HG02588 (cell line): ENCODE measurements around the gene SAE1.

Experiments
- ATAC-seq: cut with Tn5 transposase; IDR thresholded peaks from one replicate; pipeline ENCODE4 v1.9.1; 2021; ENCODE audit warnings: mild to moderate bottlenecking, moderate library complexity; ENCODE audit not compliant: unreplicated experiment

SAE1 gene

GRCh38 chr19:47105874-47106273 is 24.8 kb upstream of the SAE1 start:
- no peak for ATAC-seq

GRCh38 chr19:47106821-47107201 is 23.8 kb upstream of the SAE1 start:
- no peak for ATAC-seq

DNA sequence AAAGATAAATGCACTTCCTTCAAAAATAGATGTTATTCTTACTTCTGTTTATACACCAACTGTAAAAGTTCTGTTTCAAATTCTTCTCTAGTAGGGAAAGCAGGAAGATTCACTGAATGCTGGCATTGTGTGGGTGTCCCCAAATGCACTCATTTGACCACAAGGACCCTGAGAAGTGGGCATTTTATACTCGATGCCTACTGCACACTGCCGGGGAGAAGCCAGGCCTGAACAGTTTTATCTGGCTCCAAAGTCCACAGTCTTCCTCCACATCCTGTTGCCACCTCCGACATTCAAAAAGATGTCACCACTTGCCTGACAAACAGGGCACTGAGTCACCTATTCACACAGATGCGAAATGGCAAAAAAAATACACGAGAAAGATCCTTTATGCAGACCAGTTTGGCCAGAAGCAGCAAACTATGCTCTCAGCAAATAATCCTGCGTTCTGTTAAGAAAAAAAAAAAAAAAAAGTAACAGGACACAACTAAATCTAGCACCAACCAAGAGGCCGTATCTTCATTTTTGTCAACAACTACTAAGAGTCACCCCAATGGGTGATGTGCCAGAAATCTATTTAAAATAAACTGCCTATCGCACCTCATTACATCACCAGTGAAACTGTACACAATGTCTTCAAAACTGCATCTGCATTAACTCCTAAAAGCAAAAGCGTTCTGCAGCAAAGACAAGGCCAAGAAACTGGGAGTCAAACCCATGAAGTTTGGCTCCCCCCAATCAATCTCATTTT is 23.3 kb upstream of the SAE1 start:
- no peak for ATAC-seq

- ATAC-seq = no peak
These were observed 22.5 kb upstream of the SAE1 start for GRCh38 chr19:47107953-47108746.

DNA sequence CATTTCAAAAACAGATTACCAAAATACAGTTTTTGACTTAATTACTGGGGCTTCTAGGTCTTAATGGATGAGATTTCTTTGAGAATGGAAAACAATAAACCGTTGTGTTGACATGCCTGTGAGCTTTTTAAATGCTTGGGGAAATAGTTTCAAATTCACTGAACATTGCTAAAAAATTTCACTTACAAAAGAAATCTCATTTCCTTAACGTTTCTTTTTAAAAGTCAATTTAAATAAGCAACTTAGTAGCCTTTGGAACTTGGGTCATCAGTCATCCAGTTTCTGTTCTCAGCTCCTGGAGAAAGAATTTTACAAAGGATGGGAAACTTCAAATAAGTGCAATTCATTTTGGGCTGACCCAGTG is 21.5 kb upstream of the SAE1 start:
- ATAC-seq = no peak

DNA sequence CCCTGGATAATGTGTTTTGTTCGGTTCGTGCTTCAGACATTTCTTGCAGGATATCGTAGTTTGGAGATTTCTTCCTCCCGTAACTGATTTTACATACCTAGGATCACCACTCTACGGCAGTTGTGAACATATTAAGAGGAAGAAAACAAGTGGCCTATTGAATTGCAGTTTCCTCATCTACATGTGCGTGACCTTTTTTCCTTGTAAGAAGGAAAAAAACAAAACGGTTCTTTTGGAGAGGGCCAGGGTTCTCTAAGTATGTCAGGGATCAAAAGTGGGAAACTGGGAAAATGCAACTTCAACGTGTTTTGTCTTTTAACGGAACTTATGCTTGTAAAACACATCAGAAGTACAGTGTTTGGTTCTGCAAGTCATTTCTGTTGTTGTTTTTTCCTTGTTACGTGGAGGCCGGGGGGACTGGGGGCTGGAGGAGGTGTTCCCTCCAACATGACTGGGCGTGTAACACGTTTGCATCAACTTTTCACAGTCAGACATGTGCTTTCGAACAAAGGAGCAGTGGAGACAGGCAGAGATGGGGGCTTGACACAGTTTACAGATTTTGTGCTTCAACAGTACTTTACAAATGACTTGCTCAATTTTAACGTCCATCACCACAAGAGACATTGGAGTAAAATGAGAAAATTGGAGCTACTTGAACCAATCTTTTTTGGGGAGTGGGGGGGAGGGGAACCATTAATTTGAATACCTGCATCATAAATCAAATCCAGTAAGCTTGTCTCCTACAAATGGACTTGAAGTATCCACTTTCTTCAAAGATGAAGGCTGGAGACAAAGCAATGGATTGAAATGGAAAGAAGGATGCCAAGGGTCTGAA is 20.9 kb upstream of the SAE1 start:
- ATAC-seq = no peak

DNA sequence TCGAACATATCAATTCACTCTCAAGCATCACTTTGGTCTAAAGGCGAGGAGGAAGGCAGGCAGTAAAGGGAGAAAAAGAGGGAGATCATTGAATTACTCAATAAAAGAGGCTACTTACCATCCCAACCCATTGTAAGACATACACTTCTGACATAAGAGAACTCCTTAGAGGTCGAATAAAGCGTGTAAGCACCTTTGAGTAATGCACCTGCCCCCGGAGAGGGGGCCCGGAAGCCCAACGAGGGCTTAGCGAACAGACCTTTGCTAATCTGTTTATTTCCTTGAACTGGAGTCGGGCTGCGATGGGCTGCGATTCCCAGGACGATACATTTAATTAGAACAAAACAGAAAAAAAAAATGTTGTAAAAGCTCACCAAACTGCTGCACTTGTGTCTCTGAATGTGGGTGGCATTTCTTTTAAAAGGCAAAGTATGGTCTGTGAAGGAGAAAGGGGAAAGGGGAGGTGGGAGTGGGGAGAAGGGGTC is 20.1 kb upstream of the SAE1 start:
- ATAC-seq = no peak

DNA sequence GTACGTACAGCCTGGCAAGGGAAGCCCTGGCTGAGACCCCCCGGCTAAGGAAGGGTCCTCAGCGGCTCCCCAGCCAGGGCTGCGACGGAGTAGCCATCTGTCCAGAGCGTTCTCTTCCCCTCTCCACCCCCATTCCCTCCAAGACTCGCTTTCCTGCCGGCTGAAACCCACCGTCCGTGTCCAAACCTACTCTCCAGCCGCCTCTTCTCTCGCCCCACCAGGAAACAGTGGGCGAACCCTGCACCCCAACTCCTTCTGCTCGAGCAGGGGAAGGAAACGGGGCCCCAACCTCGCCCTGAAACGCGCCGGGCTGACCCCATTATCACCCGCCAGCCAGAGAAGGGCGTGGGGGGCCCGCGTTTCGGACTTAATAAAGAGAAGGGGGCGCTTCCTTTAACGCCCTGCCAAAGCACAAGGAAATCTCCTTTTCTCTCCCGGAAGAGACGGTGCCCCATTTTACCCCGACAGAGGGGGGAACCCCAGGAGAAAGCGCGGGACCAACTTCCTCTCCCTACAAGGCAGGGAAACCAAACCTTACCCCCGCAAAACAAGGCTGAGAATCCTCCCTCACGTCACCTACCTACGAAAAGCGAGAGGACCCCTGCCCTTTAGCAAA is 19.5 kb upstream of the SAE1 start:
- no peak for ATAC-seq

DNA sequence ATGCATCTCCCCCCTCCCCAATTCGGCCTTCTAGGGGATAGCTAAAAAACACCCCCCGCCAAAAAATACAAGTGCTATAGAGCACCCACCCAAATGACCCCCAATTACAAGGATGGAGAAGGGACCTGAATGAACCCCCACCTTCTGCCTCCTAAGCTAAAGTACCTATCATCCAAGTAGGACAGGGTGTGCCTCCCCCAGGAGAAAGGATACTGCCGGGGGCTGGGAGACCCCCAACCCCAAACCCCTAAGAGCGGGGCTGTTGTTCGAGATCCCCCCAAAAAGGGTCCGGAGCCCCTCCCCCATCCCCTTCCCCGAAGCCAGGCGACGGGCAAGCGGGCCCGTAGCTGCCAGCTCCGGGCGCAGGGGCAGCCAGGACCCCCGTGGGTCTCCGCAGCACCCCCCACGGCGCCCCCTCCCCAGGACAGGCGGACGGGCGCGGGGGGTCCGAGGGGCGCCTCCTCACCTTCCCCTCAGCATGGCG is 18.9 kb upstream of the SAE1 start:
- no peak for ATAC-seq

DNA sequence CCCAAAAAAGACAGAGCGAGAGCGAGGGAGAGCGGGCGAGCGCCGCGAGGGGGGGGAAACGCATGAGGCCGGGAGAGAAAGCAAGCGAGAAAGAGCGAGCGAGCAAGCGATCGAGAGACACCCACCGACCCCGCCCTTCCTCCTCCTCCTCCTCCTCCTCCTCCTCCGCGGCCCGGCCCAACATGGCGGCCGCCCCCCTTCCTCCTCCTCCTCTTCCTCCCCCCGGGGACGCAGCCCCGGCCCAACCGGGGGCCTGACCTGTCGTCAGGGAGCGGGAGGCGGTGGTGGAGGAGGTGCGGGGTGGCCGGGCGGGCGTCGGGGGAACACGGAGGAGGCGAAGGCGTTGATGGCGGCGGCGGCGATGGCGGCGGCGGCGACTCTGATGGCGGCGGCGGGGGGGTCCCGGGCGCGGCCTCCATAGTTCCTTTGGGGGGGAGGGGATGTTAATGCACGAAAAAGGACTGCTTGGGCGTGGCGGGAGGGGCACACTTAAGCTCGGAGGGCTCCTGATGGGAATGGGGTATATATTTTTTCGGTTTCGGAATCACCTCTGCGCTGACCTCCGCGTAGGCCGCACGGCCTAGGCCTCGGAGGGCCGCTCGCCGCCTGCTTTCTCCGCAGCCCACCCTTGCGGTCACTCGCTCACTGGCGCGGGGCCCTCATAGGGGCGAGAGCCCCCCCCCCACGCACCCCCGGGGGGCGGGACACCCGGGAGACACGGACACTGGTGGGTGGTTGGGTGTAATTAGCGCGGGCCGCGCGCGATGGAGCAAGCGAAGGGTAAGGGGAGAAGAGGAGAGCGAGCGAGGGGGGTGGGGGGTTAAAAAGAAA is 18.3 kb upstream of the SAE1 start:
- peak; percentile 17 for ATAC-seq

DNA sequence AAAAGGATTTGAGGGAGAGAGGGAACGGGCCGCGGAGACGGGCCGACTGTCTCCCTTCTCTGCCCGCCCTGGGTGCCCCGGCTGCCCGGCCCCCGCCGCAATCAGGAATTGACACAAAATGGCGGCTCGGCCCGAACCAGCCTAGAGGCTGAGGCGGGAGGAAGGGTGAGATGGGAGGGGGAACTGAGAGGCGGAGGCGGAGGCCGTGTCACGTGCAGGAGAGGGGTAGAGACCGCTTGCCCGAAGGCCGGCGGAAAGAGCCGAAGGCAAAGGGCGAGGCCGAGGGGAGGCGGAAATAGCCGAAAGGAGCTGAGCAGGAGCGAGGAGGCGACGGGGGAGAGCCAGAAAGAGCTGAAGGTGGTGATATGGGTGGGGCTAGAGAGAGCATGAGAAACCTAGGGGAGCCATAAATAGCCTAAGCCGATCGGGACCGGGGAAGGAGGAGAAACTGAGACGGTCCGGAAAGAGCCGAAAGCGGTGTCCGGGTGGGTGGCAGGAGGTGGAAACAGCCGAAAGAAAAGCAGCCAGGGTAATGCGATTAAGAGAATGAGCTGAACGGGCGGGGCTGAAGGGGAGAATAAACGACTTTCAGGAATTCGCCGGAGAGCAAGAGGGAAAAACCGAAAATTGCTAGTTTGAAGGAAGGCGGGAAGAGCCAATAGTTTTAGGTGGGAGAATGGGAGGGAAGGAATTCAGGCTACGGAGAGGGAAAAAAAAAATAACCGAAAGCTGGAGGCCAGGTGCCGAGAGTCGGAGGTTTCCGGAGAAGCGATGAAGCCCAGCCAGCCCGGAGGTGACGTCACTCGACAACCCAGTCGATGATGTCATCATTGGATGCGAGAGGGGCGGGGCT is 17.4 kb upstream of the SAE1 start, which contains the start of gene ZC3H4:
ZC3H4 (minus strand) TSS at position 780 of the 853 bp plus-strand sequence. CDS start 1,192 bp downstream, outside the sequence.
- peak; percentile 71 for ATAC-seq

DNA sequence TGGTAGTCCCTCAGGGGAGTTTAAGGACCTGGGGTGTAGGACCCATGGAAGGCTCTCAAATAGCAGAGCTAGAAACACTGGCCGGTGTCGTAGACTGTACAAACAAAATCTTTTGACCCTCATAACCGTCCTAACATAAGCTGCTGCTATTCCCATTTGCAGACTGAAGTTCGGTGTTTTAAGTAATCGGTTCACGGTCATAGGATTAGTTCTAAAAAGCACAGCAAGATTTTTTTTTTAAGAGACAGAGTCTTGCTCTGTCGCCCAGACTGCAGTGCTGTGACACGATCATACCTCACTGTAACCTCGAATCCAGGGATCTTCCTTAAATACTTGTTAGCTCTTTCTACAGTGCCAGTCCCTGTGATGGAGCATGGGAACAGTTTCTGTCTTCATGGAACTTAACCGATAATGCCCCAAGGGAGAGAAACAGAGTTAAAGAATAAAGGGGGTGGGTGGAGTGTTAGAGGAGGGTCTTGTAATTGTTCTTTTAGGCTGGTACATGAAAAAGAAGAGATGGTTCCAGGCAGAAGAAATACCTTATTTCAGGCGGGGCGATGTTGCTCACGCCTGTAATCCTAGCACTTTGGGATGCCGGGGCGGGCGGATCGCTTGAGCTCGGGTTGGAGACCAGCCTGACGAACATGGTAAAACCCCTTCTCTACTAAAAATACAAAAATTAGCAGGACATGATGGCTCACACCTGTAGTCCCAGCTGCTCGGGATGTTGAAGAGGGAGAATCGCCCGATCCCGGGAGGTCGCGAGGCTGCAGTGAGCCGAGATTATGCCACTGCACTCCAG is 16.6 kb upstream of the SAE1 start:
- no peak for ATAC-seq

DNA sequence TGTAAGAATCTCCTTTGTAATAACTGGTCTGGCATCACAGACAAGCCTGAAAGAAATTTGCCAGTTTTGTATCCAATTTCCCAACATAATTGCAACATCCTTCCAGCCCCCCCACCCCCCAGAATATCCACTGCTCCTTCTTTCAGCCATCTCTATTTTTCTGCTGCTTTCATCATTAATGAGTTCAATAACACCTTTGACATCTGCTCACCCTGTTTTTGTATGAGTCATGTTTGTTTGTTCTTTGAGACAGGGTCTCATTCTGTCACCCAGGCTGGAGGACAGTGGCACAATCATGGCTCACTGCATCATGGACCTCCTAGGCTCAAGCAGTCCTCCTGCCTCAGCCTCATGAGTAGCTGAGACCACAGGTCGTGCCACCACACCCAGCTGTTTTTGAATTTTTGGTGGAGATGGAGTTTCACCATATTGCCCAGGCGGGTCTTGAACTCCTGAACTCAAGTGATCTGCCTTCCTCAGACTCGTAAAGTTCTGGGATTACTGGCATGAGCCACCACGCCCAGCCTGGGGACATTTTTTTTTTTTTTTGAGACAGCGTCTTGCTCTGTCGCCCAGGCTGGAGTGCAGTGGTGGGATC is 10.1 kb upstream of the SAE1 start:
- no peak for ATAC-seq

GRCh38 chr19:47122359-47123335 is 8.0 kb upstream of the SAE1 start:
- no peak for ATAC-seq

DNA sequence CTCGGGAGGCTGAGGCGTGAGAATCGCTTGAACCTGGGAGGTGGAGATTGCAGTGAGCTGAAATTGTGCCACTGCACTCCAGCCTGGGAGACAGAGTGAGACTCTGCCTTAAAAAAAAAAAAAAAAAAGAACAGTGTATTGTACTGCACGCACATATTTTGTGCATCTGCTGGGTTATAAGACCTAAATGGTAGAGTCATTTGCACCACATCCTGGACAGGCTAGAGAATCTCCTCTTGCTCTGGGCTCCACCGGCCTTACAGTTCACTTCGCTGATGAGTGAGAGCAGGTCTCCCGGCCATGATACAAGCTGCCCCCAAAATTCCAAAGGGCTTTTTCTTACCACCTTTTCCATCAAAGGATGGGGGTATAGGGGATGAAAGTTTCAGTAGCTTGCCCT is 7.2 kb upstream of the SAE1 start:
- ATAC-seq = no peak

GRCh38 chr19:47124937-47125668 is 5.5 kb upstream of the SAE1 start:
- no peak for ATAC-seq
